ENCODE data around the gene CDPF1.

The CDPF1 gene, protein sequence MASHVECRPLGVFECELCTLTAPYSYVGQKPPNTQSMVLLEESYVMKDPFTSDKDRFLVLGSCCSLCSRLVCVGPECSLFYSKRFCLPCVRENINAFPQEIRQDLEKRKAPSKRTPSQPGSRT

DNA sequence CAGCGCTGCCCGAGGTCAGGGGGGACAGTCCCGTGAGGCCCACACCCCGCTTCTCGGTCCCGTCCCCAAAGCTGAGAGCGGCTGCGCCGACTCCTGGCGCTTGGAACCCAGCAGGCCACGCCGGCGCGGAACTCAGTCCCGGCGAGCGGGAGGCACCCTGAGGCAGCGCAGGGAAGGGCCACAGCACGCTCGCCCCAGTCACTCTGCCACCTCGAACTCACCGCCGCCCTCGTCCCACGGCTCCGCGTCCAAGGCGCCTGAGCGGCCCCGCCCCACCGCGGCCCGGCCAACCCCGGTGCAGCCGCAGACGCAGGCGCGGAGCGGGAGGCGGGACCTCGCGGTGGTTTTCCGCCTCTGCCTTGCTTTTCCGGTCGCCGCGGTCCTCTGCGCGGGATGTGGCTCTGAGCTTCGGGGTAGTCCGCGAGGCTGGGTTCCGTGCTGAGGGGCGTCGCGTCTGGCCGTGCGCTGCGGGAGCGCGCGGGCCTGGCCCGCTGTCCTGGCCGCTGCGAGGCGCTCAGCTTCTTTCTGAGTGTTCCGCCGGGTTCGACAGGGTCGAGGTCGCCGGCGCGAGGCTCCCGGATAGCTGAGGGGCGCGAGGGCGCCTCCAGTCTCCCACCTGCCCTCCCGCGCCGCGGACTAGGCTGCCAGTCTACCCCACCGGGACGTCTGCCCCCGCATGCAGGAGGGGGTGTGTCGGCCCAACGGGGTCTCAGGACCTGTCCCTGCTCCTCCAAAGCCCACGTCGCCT, at the start of gene CDPF1:
CDPF1 (minus strand) TSS at position 259 of the 748 bp plus-strand sequence. CDS start 2,009 bp downstream, outside the sequence.
- DNase-seq (ENCODE audit: low read depth, low spot score): peak; percentile 24

DNA sequence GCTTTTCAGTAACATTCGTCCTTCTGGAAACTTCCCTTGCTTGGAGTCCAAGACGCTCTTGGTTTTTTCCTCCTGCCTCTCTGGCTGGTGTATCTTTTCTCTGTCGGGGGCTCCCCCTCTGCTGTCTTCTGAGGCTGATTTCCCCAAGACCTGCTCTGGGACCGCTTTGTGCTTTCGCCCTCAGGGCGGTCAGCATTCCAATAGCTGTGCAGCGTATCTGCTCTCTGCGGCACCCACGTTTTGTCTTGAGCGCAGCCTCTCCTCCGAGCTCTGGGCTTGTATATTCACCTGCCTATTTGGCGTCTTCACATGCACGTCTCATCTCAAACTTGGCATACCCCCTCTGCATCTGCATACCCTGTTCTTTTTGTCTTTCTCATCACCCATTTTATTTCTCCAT, 49.0 kb upstream of the CDPF1 start:
- DNase-seq (ENCODE audit: low read depth, low spot score): no peak

DNA sequence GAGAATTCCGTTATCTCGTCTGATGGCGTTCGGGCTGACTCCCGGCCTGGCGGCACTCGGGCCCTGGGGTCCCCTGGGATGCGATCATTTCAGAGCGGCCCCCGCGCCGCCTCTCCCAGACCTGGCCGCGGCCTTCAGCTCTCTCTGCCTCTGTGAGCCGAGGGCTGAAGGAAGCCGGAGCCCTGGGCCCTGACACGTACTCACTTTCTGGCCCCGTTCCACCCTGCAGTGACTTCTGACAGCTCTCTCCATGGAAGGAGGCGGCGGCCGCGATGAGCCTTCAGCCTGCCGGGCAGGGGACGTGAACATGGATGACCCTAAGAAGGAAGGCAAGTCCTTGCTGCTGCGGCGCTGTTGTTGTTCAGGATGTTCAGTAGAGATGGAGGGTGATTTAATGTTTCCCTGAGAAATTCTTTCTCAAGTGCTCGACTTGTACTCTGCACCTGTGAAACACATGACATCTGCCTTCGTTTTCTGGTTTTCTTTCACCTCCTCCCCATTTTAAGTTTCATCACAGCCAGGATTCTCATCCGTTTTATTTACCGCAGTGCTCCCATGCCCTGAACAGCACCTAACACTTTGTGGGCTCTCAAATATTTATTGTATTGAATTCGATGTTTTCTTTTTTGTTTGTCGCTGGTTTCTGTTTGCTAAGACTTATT, 47.2 kb upstream of the CDPF1 start:
- DNase-seq (ENCODE audit: low read depth, low spot score): no peak

DNA sequence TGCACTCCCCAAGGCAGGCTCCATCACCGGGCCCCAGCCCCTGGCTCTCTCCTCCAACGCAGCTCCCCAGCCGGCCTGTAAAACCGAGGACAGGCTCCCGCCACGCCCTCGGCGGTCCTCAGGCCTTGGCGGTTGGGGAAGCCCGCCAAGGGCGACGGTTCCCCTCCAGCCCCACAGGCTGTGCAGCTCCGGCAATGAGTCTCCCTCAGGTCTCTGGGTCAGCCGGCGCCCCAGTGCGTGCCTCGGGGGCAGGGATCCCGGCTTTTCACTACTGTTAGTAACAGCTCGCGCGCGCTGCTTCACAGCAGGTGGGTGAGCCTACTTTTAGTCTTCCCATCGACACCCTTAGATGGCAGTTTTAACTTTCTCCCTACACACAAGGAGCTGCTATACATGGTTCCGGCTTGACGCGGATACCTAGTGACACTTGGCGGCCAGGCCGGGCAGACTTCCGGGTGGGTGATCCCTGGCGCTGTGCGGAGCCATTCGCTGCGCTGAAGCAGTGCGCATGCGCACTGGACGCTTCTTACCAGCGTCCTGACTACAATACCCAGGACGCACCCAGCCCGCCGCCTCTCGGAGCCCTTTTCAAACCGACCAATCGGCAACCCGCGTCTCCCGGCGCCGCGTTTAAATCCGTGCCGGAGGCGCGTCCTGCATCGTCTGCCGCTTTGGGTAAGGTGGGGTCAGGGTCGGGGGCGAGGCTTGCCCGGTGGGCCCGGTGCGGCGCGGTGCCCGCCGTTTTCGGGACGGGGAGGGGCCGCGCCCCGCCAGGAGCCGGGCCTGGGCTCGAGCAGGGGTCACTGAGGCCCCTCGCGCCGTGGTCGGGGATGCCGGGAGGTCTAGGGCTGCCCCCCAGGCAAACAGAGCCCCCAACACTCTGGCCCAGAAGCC, 46.4 kb upstream of the CDPF1 start, which contains the start of gene GTSE1:
GTSE1 (plus strand) TSS at position 614 of the 894 bp plus-strand sequence. CDS start 531 bp downstream, outside the sequence.
- peak; percentile 94 for DNase-seq (ENCODE audit: low read depth, low spot score)

DNA sequence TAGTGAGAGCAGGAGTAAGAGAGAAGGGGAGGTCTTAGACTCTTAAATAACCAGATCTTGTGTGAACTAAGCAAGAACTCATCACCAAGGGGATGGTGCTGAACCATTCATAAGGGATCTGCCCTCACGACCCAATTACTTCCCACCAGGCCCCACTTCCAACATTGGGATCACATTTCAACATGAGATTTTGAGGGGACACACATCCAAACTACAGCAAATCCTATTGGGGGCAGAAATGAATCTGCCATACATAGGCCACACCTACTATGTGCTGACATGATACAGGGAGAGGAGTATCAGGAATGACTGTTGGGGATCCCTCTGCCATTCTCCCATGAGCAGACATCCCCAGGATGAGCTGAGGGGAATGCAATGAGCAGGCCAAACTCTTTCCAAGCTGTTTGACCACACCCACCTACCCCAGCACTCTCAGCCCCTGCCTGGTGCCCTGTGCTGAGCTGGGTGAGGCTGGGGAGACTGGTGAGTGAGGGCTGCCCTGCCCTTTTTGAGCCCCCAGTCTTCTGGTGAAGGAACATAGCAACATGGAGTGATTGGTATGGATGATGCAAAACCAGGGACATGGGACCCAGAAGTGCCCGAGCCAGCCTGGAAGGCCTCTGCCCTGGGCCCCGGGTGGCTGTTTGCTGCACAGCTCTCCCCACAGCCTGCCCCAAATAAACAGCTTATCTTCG, 45.3 kb upstream of the CDPF1 start:
- no peak for DNase-seq (ENCODE audit: low read depth, low spot score)

DNA sequence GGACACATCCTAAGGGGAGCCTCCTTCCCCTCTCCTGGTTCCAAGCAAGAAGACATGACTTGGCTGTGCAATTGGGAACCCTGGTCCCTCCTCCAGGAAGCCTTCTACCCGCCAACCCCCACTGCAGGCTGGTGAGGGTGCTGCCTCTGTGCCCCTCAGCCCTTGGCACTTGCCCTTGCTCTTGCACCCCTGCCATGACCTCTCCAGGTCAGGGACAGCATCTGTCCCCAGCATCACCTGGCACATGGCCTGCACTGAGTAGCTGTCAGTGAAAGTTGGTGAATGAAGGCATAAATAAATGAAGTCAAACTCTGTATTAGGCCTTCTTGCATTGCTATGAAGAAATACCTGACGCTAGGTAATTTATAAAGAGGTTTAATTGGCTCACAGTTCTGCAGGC, 44.7 kb upstream of the CDPF1 start:
- DNase-seq (ENCODE audit: low read depth, low spot score): no peak

DNA sequence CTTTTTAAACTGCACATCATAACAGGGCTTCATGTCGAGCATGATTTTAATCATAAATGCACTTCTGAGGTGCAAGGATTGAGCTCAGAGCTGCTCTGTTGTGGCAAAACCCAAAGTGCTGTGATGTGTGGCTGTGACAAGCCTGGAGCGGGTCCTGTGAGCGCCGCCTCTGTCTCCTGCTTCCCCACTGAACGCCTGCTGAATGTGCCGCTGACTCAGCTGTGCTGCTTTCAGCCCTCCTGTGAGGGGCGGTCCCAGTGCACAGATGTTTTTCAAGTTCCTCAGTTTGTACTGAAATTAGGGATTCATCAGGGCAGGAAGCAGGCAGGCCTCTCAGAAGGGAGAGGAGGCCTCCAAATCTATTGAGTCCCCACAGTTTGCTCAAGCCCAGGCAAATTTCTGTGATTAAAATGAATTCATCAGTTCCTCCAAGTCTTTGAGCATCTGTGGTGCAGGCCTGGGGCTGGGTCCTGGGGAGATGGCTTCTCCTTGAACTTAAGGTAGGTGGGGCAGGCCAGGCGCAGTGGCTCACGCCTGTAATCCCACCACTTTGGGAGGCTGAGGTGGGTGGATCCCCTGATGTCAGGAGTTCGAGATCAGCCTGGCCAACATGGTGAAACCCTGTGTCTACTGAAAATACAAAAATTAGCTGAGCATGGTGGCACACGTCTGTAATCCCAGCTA, 43.6 kb upstream of the CDPF1 start:
- DNase-seq (ENCODE audit: low read depth, low spot score): peak; percentile 44

DNA sequence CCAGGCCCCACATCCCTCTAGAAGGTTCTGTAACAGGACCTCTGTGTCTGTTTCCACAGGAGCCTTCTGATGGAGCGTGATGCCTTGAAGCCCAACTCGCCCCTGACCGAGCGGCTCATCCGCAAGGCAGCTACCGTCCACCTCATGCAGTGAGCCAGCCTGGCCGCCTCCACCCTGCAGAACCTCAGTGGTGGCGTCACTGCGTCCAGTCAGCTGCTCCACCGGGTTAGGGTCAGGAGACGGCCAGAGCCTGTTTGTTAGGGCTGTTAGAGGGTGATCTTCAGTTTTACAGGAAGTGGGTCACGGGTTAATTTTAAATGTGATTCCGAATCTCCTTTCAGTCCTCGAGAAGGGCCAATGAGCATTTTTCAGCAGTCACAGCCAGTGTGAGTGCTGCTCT, 42.6 kb upstream of the CDPF1 start:
- no peak for DNase-seq (ENCODE audit: low read depth, low spot score)

DNA sequence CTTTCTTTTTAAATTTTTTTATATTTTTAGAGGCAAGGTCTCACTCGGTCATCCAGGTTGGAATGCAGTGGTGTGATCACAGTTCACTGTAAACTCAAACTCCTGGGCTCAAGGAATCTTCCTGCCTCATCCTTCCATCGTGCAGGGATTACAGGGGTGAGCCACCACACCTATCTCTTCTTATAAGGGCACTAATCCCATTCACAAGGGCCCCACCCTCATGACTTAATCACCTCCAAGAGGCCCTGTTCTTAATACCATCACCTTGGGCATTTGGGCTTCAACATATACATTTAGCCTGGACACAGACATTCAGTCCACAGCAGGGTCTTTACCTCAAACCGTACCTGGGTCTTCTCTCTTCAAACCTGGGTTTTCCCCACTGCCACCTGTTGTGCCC, 42.1 kb upstream of the CDPF1 start:
- DNase-seq (ENCODE audit: low read depth, low spot score): no peak

DNA sequence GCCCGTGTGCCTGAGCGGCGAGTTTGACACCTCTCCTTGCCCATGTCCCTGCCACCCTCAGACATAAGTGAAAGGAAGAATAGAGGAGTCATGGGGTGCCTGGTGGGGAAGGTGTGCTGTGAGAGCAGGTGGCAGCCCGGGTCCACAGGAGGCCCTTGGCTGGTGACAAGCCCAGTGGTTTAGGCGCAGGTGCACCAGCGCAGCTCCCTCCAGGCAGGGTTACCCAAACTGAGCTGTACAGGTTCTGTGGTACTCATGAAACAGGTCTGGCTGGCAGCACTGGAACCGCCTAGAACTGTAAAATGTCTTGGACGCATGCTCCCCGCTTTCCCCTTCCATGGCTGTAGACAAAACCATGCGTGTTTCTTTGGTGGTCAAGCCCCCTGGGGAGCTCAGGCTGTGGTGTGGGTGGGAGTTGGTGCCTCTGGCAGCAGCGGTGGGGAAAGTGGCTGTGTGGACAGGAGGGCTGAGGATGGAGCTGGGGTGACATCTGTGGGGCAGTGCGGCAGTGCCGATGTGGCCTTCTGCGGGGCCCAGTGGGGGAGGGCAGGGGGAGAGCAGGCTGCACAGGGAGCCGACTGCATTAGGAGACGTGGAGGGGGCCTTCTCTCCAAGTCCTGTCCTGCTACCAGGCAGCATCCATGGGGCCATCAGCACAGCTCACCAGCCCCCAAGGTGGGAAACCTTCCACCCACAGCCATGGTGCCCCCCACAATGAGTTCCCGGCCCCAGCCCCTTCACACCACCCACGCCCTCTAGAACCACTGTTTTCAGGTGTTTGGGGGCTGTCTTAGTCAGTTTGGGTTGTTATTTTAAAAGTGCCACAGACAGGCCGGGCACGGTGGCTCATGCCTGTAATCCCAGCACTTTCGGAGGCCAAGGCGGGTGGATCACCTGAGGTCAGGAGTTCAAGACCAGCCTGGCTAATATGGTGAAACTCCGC, 41.0 kb upstream of the CDPF1 start:
- no peak for DNase-seq (ENCODE audit: low read depth, low spot score)

DNA sequence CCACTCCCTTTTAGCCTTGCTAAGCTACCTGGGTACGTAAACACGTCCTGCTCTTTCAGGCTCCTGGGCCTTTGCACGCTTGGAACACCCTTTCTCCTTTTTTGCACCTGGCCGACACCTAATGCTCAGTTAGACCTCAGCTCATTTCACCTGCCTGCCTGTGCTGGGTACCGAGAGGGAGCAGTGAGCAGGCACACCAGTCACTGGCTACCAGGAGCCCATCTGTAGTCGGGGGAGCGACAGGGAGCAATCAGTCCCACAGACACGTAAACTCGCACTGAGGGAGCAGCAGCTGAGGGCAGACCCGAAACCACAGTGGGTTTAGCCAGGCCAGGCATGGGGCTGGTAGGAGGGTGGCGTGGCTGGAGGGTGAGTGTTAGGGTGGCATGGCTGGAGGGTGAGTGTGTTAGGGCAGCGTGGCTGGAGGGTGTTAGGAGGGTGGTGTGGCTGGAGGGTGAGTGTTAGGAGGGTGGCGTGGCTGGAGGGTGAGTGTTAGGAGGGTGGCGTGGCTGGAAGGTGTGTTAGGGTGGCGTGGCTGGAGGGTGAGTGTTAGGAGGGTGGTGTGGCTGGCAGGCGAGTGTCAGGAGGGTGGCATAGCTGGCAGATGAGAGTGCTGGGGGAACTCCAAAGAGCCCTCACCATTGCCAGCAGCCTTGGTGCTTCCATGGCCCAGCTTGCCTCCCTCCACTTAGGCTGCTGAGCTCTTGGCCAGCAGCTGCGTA, 40.2 kb upstream of the CDPF1 start:
- DNase-seq (ENCODE audit: low read depth, low spot score): no peak

DNA sequence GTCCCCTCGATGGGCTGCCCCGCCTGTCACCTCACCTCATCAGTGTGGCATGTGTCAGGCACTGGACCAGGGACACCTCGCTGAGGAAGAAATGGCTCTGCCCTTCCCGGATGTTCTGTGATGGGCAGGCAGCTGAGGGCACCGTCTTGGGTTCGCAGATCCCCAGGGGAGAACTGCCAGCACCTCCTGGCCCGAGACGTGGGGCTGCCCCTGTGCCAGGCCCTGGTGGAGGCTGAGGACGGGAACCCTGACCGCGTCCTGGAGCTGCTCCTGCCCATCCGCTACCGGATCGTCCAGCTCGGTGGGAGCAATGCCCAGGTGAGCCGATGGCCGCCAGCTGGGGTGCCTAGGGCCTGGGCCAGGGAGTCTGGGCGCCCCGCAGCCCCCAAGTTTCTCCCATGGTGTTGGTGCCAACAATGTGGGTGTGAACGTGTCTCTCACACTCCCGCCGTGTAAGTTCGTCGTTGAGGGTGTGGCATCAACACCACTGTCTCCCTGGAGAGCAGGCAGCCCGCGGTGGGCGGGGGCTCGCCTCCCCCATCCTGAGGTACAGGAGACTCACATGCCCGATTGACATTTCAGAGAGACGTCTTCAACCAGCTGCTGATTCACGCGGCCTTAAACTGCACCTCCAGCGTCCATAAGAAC, 39.3 kb upstream of the CDPF1 start:
- DNase-seq (ENCODE audit: low read depth, low spot score): no peak

DNA sequence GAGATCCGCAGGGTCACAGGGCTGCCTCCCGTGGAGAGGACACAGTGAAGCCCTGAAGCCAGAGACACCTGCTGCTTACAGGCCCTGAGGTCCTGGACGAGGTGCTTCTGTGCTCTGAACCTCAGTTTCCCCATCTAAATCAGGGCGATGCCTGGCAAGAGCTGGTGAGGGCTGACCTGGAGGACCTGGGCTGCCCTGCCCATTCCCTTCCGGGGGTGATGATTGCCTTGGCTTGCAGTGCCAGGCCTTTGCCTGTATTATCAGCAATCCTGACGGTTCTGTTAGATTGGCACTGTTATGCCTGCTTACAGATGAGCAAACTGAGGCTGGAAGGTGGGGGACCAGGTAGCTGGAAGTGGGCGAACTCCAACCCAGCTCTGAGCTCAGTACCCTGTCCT, 38.8 kb upstream of the CDPF1 start:
- no peak for DNase-seq (ENCODE audit: low read depth, low spot score)

DNA sequence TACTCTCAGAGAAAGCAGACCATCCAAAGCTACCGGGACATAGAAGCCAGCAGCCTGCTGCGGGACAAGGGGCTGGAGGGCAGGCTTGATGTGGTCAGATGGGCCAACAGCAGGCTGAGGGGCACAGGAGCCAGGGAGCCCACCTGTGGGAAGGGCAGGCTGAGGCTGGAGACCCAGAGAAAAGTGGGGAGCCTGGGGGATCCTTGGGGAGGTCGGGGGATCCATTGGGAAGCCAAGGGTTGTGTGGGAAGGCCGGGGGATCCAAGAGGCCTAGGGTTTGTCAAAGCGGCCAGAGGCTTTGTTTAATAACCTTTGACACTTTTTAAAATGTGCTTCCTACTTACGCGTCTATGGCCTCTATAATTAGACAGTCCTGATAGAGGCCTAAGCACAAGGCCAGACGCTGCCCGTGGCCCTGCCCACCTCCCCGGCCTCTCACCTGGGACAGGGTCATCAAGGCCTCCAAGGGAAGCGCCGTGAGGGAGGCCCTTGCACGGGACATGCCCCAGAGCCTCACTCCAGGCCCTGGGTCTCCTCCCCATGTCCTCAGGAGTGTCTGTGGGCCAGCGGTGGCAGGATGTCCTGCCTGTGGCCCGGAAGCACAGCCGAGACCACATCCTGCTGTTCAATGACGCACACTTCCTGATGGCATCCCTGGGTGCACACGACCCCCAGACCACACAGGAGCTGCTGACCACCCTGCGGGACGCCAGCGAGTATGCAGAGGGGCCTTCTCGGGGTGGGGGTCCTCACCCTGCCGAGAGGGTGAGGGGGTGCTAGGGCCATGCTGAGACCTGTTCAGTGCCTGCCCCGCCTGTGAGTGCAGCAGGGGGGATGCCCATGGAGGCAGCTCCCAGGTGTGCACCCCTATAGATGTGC, 38.0 kb upstream of the CDPF1 start:
- DNase-seq (ENCODE audit: low read depth, low spot score): no peak

DNA sequence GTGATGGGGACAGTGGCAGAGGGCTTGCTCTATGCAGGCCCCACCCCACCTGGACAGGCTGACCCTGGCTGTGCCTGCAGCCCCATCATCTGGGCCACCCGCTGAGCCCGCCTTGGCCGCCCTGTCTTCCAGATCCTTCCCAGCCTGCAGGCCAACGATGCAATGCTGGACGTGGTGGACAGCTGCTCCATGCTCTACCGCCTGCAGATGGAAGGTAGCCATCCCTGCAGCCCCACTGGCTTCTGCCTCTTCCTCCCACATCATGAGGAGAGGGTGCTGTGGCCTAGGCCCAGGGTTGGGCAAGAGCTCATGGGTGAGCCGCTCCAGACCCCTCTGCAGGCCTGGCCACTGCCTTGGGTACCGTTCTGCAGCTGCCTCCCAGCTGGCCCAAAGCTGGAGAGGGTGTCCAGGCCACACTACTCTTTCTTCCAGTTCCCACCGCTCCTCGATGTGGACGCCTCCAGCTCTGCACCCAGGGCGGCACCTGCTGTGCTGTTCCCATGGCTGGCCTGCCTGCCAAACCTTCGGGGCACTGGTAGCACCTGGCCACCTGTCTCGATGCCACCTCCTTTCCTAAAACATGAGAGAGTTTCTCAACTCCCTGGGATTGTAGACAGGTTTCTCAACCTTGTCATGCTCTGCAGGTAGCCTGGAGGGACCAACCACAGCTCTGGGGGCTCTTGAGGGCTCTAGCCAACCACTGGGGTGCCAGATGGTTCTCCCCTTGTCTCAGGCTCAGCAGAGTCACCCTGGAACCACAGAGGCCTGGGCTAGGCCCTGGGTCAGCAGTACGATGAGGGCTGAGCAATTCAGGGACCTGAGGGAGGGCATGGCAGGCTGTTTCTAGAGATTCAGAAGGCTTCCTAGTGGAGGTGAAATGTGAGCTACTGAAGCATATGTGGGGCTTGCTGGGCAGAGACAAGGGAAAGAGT, 37.1 kb upstream of the CDPF1 start:
- no peak for DNase-seq (ENCODE audit: low read depth, low spot score)

DNA sequence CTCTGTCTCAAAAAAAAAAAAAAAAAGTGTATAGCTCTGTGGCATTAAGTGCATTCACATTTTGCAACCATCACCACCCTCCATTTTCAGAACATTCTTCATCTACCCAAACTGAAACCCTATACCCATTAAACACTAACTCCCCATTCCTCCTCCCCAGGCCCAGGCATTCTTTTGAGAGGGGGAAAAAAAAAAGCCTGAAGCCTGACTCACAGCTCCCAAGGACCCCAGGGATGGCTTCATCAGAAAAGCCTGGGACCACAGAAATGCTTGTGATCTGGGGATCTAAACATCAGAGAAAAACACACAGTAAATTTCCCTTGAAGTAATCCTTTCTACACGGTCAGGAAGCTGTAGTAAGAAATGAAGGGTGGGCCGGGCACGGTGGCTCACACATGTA, 35.9 kb upstream of the CDPF1 start:
- DNase-seq (ENCODE audit: low read depth, low spot score): no peak

Measured in smooth muscle cell of the brain vasculature (primary cell).